Choroid plexus epithelial cell (primary cell): ENCODE measurements around the gene SLC10A1.
A peak's percentile ranks its signal among the peaks of the same experiment; 100 is the strongest.

Source experiments
- DNase-seq: peaks from one replicate; pipeline ENCODE4 v3.0.0-alpha.2; 2010; ENCODE audit warnings: low read depth
- H3K4me3 ChIP-seq: 2 replicates; pipeline ENCODE4 v1.5.1; 2011; ENCODE audit warnings: low read depth, mild to moderate bottlenecking, control low read depth, low read length, moderate library complexity
- CTCF ChIP-seq: conservative IDR thresholded peaks from 2 replicates; pipeline ENCODE4 v1.5.1; 2011; ENCODE audit warnings: low read depth, mild to moderate bottlenecking, control low read depth, inconsistent platforms, low read length, moderate library complexity

The SLC10A1 gene

GRCh38 chr14:69726761-69727511 lies 70.1 kb downstream of the SLC10A1 start:
- TF ChIP-seq CTCF: peak; percentile 98
- DNase-seq: peak; percentile 76
- peak overlapping the region; percentile 52 for H3K4me3 ChIP-seq
